Measurements from ENCODE around the gene PSEN1. TPM values are rescaled to one million over a fixed set of nuclear protein-coding genes. Genes with fewer than 3 reads are reported as not detected.
A peak's percentile ranks its signal among the peaks of the same experiment; 100 is the strongest.

The PSEN1 gene
- 63.9 TPM for total RNA-seq
- long read RNA-seq, full-length matches to known transcripts: 112 of 157 reads
- long read RNA-seq, partial matches to known transcripts: 7 of 157 reads
- long read RNA-seq, other reads (novel, unspliced or antisense): 38 of 157 reads

DNA sequence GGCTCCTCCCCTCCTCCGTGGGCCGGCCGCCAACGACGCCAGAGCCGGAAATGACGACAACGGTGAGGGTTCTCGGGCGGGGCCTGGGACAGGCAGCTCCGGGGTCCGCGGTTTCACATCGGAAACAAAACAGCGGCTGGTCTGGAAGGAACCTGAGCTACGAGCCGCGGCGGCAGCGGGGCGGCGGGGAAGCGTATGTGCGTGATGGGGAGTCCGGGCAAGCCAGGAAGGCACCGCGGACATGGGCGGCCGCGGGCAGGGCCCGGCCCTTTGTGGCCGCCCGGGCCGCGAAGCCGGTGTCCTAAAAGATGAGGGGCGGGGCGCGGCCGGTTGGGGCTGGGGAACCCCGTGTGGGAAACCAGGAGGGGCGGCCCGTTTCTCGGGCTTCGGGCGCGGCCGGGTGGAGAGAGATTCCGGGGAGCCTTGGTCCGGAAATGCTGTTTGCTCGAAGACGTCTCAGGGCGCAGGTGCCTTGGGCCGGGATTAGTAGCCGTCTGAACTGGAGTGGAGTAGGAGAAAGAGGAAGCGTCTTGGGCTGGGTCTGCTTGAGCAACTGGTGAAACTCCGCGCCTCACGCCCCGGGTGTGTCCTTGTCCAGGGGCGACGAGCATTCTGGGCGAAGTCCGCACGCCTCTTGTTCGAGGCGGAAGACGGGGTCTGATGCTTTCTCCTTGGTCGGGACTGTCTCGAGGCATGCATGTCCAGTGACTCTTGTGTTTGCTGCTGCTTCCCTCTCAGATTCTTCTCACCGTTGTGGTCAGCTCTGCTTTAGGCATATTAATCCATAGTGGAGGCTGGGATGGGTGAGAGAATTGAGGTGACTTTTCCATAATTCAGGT lies at the start of gene PSEN1:
TSS of gene PSEN1 (plus strand) at position 121 of the 839 bp plus-strand sequence. CDS start 11,513 bp downstream, outside the sequence.
- Histone ChIP-seq H3K4me3 (peak within 1 kb of the TSS; percentile 85), H3K36me3 (no peaks in the 10 kb centered on the region), H3K9me3 (no peaks in the 10 kb centered on the region), H3K27ac (peak within 1 kb of the TSS; percentile 98), H3K4me1 (peaks cover 17% of the 10 kb centered on the region), H3K27me3 (no peaks in the 10 kb centered on the region)
- DNase-seq (peak; percentile 97), ATAC-seq (peak; percentile 98)
- intact Hi-C loops (cut with DNase I): no loop called here
- TF ChIP-seq CTCF (IDR thresholded peaks at IDR 0.05): no peak

DNA sequence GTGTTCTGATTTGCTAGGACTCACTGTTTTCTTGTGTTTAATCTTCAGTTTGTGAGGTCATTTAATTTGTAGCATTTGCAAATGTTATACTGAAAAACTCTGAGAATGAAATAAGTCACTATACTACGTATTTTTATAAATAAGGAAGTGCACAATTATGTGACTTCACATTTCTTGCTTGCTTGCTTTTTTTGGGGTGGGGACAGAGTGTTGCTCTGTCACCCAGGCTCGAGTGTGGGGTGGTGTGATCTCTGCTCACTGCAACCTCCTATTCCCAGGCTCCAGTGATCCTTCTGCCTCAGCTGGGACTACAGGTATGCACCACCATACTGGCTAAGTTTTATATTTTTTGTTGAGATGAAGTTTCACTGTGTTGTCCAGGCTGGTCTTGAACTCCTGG lies 45.3 kb upstream of the PSEN1 start:
- Histone ChIP-seq H3K4me3 (no peak overlapping the region), H3K36me3 (peaks cover 87% of the 10 kb centered on the region)

DNA sequence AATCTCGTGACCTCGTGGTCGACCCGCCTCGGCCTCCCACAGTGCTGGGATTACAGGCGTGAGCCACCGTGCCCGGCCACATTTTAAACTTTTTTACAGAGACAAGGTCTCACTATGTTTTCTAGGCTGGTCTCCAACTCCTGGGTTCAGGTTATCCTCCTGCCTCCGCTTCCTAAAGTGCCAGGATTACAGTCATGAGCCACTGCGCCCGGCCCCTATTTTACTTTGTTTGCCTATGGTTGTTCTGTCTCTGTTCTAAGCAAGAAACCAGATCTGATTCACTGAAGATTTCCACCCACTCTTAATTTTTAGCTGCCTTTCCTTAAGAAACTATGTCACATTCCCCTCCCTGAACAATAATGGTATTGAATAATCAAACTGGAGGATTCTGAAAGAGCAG lies 38.9 kb upstream of the PSEN1 start:
- ATAC-seq (no peak), DNase-seq (no peak)
- intact Hi-C loops (cut with DNase I): no loop called here
- H3K36me3 ChIP-seq: peaks cover 84% of the 10 kb centered on the region
- no peak for TF ChIP-seq CTCF (IDR thresholded peaks at IDR 0.05)
- no peaks in the 10 kb centered on the region for H3K9me3 ChIP-seq
- H3K27ac ChIP-seq: no peak overlapping the region
- no peak overlapping the region for H3K4me3 ChIP-seq
- no peaks in the 10 kb centered on the region for H3K4me1 ChIP-seq
- no peaks in the 10 kb centered on the region for H3K27me3 ChIP-seq

More for the DNA sequence above, 45.3 kb upstream of the PSEN1 start:
- Histone ChIP-seq H3K9me3 (no peaks in the 10 kb centered on the region), H3K27ac (no peak overlapping the region), H3K27me3 (no peaks in the 10 kb centered on the region), H3K4me1 (no peaks in the 10 kb centered on the region)
- intact Hi-C loops (cut with DNase I): no loop called here
- TF ChIP-seq CTCF (IDR thresholded peaks at IDR 0.05): no peak
- peak; percentile 24 for ATAC-seq
- DNase-seq: no peak

GRCh38 chr14:73100334-73100733 lies 36.0 kb upstream of the PSEN1 start:
- no peak for ATAC-seq
- Histone ChIP-seq H3K27me3 (no peaks in the 10 kb centered on the region), H3K4me1 (no peaks in the 10 kb centered on the region), H3K9me3 (no peaks in the 10 kb centered on the region), H3K36me3 (peaks cover 93% of the 10 kb centered on the region), H3K27ac (no peak overlapping the region), H3K4me3 (no peak overlapping the region)
- no peak for TF ChIP-seq CTCF (IDR thresholded peaks at IDR 0.05)
- intact Hi-C loops (cut with DNase I): no loop called here
- DNase-seq: no peak

GRCh38 chr14:73102806-73103497 lies 33.4 kb upstream of the PSEN1 start:
- ATAC-seq: no peak
- no peak for TF ChIP-seq CTCF (IDR thresholded peaks at IDR 0.05)
- DNase-seq: no peak
- H3K27ac ChIP-seq: no peak overlapping the region
- no peak overlapping the region for H3K4me3 ChIP-seq
- H3K9me3 ChIP-seq: no peaks in the 10 kb centered on the region
- intact Hi-C loops (cut with DNase I): no loop called here
- no peaks in the 10 kb centered on the region for H3K4me1 ChIP-seq
- peaks cover 98% of the 10 kb centered on the region for H3K36me3 ChIP-seq
- H3K27me3 ChIP-seq: no peaks in the 10 kb centered on the region

Data from upper lobe of right lung (tissue), 1 donor.